Tibial artery (tissue), 4 donors: ENCODE data around the gene CD3D.

Source experiments
- DNase-seq, 2 donors: peaks; one replicate each; pipeline ENCODE4 v3.0.0-alpha.2; 2019
- H3K27ac ChIP-seq, 2 donors: fragments of 200-600 bp; sonication (generic) in 1 of 2; 1 replicate in 1 of 2; 2 replicates in 1 of 2; pipeline ENCODE4 v1.5.1; 2018 to 2019; ENCODE audit warnings: mild to moderate bottlenecking in 1 of 2
- H3K27me3 ChIP-seq, 2 donors: fragments of 200-600 bp; sonication (generic) in 1 of 2; one replicate each; pipeline versions ENCODE4 v1.5.1 to v1.6.0; 2016 to 2019
- H3K36me3 ChIP-seq, 3 donors: fragments of 200-600 bp; sonication (generic) in 2 of 3; one replicate each; pipeline ENCODE4 v1.5.1; 2016 to 2019; ENCODE audit warnings: mild to moderate bottlenecking in 2 of 3
- H3K4me1 ChIP-seq, 4 donors: fragments of 200-600 bp; sonication (generic) in 2 of 4; 1 replicate in 3 of 4; 2 replicates in 1 of 4; pipeline ENCODE4 v1.5.1; 2016 to 2019
- H3K4me3 ChIP-seq, 2 donors: fragments of 200-600 bp; sonication (generic) in 1 of 2; 1 replicate in 1 of 2; 2 replicates in 1 of 2; pipeline ENCODE4 v1.5.1; 2018 to 2019; ENCODE audit warnings: mild to moderate bottlenecking in 2 of 2
- H3K9me3 ChIP-seq, 3 donors: fragments of 200-600 bp; sonication (generic) in 1 of 3; one replicate each; pipeline ENCODE4 v1.5.1; 2016 to 2019
- intact Hi-C: fragments of 100-400 bp; cut with DNase I; formaldehyde crosslinking; loops from one replicate; pipeline ENCODE4 v1.15.0; 2023; ENCODE audit warnings: low total_unique reads
- TF ChIP-seq, protein P1 (sequence below), 2 experiments: fragments of 200-600 bp in 1 of 2; fragments of 450-650 bp in 1 of 2; IDR thresholded peaks; one replicate each; pipeline ENCODE4 v1.5.1; 2017 to 2019; ENCODE audit warnings: antibody characterized with exemption in 2 of 2, mild to moderate bottlenecking in 1 of 2, moderate library complexity in 1 of 2

Gene CD3D

DNA sequence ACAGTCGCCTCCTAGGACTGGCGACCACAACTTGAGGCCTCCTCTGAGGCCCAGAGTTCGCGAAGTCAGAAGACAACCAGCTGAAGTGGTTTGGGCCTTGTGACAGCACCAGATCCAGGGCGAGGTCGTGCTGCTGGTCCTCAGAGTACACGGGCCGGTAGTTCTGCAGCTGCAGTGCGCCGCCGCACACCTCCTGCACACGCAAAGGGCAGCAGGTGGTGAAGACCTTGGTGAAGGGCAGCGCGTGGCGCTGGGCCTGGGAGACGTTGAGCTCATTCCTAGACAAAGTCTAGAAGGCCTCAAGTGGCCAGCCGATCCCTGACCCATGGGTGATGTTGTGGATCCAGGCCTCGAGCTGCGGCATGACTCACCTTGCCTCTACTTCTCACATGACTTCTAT, 19.8 kb downstream of the CD3D start:
- no peaks in the 10 kb centered on the region for H3K36me3 ChIP-seq
- no peak for DNase-seq
- TF ChIP-seq, protein P1, sequence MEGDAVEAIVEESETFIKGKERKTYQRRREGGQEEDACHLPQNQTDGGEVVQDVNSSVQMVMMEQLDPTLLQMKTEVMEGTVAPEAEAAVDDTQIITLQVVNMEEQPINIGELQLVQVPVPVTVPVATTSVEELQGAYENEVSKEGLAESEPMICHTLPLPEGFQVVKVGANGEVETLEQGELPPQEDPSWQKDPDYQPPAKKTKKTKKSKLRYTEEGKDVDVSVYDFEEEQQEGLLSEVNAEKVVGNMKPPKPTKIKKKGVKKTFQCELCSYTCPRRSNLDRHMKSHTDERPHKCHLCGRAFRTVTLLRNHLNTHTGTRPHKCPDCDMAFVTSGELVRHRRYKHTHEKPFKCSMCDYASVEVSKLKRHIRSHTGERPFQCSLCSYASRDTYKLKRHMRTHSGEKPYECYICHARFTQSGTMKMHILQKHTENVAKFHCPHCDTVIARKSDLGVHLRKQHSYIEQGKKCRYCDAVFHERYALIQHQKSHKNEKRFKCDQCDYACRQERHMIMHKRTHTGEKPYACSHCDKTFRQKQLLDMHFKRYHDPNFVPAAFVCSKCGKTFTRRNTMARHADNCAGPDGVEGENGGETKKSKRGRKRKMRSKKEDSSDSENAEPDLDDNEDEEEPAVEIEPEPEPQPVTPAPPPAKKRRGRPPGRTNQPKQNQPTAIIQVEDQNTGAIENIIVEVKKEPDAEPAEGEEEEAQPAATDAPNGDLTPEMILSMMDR (IDR thresholded peaks at IDR 0.05) = no peak
- intact Hi-C loops = no loop called here
- H3K27ac ChIP-seq = no peak overlapping the region
- H3K27me3 ChIP-seq = peaks cover 0 to 7% of the 10 kb centered on the region in 2 donors
- H3K4me1 ChIP-seq = no peaks in the 10 kb centered on the region
- no peak overlapping the region for H3K4me3 ChIP-seq
- H3K9me3 ChIP-seq = no peaks in the 10 kb centered on the region

DNA sequence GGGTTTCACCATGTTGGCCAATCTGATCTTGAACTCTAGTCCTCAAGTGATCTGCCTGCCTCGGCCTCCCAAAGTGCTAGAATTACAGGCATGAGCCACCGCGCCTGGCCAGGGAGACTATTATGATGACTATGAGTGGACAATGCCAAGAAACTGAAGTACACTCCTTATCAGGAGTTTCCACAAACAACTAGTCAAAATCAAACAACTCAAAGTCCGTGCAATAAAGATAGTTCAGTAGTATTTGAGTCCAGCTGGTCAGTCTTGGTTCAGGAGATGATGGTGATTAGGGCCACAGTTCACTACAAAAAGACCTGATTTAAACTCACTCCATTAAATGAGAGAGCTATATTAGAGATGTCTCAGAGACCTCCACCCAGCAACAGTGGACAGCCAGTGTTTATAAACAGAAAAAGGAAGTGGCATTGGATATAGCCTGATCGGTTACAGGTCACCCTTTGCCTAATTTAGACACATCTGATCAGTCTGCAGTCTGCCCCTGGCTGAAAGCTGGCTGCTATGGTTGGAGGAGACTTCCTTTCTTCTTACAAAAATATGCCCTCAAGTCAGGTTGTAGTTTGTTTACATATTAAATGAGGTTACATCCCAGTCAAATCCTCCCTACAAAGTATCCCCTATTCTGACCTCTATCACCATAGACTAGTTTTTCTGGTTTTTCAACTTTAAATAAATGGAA, 21.0 kb downstream of the CD3D start:
- Histone ChIP-seq H3K27me3 (peaks cover 0 to 10% of the 10 kb centered on the region in 2 donors), H3K4me1 (peaks cover 0 to 4% (median under 1%) of the 10 kb centered on the region in 4 donors), H3K4me3 (no peak overlapping the region), H3K36me3 (no peaks in the 10 kb centered on the region), H3K9me3 (no peaks in the 10 kb centered on the region), H3K27ac (no peak overlapping the region)
- DNase-seq = no peak
- intact Hi-C loops = no loop called here
- TF ChIP-seq, protein P1 (IDR thresholded peaks at IDR 0.05) = no peak

DNA sequence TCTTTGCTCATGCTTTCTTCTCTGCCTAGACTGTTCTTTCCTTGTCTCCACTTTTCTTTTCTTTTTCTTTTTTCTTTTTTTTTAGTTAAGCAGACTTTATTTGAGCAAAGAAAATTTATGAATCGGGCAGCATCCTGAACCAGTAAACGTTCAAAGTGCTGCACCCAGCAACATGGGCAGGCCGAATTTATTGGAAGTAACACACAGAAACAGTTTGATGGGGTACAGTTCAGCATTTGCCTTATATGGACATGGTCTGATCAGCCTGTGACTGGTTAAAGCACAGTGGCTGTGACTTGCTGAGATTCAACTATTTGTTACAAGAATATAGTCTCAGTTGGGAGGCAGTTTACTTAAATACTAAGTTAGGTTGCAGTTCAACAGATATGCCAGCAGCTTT, 22.0 kb downstream of the CD3D start:
- Histone ChIP-seq H3K36me3 (no peaks in the 10 kb centered on the region), H3K27me3 (peaks cover 0 to 16% of the 10 kb centered on the region in 2 donors), H3K9me3 (no peaks in the 10 kb centered on the region), H3K4me1 (peaks cover 0 to 11% (median 5%) of the 10 kb centered on the region in 4 donors), H3K4me3 (no peak overlapping the region), H3K27ac (no peak overlapping the region)
- DNase-seq = no peak
- TF ChIP-seq, protein P1 (IDR thresholded peaks at IDR 0.05) = no peak
- intact Hi-C loops = no loop called here

DNA sequence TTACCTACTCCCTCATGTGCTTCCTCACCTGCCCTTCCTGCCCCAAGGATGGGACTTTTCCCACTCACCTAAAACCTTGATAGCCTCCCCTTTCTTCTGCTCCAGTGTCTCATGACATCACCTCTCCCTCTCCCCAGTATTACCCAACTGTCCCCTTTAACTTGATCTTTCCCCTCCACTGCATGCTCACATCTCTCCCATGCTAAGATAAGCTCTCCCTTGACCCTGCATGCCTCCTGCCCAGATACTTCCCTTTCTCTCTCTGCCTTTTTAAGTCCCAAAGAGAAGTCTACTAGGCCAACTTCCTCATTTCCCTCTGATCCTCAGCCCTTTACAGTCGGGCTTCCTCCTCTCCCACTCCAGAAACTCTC, 23.2 kb downstream of the CD3D start:
- no peak for DNase-seq
- intact Hi-C loops = no loop called here
- Histone ChIP-seq H3K9me3 (no peaks in the 10 kb centered on the region), H3K4me3 (no peak overlapping the region), H3K27me3 (peaks cover 0 to 26% of the 10 kb centered on the region in 2 donors), H3K27ac (no peak overlapping the region), H3K4me1 (peaks cover 0 to 16% (median 5%) of the 10 kb centered on the region in 4 donors), H3K36me3 (no peaks in the 10 kb centered on the region)
- TF ChIP-seq, protein P1 (IDR thresholded peaks at IDR 0.05) = no peak

DNA sequence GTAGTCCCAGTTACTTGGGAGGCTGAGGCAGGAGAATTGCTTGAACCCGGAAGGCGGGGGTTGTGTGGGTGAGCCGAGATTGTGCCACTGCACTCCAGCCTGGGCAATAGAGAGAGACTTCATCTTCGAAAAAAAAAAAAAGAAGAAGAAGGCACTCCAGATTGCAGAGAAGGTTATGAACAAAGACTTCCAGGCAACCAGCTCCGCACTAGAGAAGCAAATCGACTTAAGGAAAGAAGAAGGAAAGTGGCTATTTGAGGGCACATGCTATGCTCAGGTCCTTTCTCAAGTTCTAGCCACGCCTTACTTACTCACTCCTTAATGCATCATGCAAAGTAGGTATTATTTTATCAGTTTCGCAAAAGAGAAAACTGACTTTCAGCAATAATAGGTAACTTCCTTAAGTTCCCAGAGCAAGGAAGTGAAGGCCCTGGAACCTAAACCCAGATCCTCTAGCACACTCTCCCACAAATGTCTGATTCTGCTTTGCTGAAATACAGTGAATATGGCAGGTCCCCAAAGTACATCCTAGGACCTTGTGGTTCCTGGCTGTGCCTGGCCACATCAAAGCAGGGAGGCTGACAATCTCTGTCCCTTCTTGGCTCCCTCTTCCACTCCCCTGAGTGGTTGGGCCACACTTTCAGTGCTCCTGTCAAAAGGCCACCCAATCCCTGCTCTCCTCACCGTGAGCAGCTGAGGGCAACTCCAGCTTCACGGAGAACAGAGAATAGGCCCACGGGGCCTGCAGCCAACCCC, 23.7 kb downstream of the CD3D start:
- no peak for DNase-seq
- peaks cover 0 to 16% (median 5%) of the 10 kb centered on the region in 4 donors for H3K4me1 ChIP-seq
- no peaks in the 10 kb centered on the region for H3K9me3 ChIP-seq
- H3K36me3 ChIP-seq = no peaks in the 10 kb centered on the region
- H3K4me3 ChIP-seq = no peak overlapping the region
- peaks cover 0 to 32% of the 10 kb centered on the region in 2 donors for H3K27me3 ChIP-seq
- TF ChIP-seq, protein P1 (IDR thresholded peaks at IDR 0.05) = no peak
- intact Hi-C loops = no loop called here
- H3K27ac ChIP-seq = no peak overlapping the region
